Body of pancreas (tissue), 4 donors: ENCODE measurements around the gene ZBTB33. TPM values are rescaled to one million over a fixed set of nuclear protein-coding genes. Genes with fewer than 3 reads are reported as not detected.

Source experiments
- ATAC-seq: fragments of 150-250 bp; one replicate; pipeline ENCODE4 v1.9.1; 2016
- DNase-seq, 4 donors: peaks; one replicate each; pipeline ENCODE4 v3.0.0-alpha.2; 2019
- H3K27ac ChIP-seq, 4 donors: fragments of 200-600 bp; sonication (generic); 1 replicate in 3 of 4; 2 replicates in 1 of 4; pipeline versions ENCODE4 v1.5.1 to v1.6.1; 2016 to 2019; ENCODE audit warnings: mild to moderate bottlenecking in 1 of 4, mixed read lengths in 1 of 4, moderate library complexity in 1 of 4
- H3K27me3 ChIP-seq, 2 donors: fragments of 200-600 bp; sonication (generic); one replicate each; pipeline ENCODE4 v1.6.0; 2016; ENCODE audit warnings: mild to moderate bottlenecking in 1 of 2
- H3K36me3 ChIP-seq, 2 donors: fragments of 200-600 bp; sonication (generic); replicated peaks in 1 of 2; 2 replicates each; pipeline ENCODE4 v1.5.1; 2016; ENCODE audit warnings: low read depth in 2 of 2; ENCODE audit not compliant: insufficient read depth in 1 of 2
- H3K4me1 ChIP-seq: fragments of 200-600 bp; sonication (generic); one replicate; pipeline ENCODE4 v1.6.0; 2016
- H3K4me3 ChIP-seq, 2 donors: fragments of 200-600 bp; sonication (generic); 1 replicate in 1 of 2; 2 replicates in 1 of 2; pipeline ENCODE4 v1.5.1; 2016 to 2019
- H3K9me3 ChIP-seq, 3 donors: fragments of 200-600 bp; sonication (generic); 1 replicate in 2 of 3; 2 replicates in 1 of 3; pipeline ENCODE4 v1.5.1; 2016
- POLR2A ChIP-seq, 3 donors: fragments of 450-650 bp; IDR thresholded peaks; one replicate each; pipeline ENCODE4 v1.6.1; 2016; ENCODE audit warnings: antibody characterized with exemption in 3 of 3, mild to moderate bottlenecking in 2 of 3
- whole genome bisulfite sequencing, 2 donors: methylation state at CpG; one replicate each; pipeline ENCODE4 v1.1.5; 2017; 5-methylcytosine and 5-hydroxymethylcytosine counted together
- intact Hi-C: fragments of 100-400 bp; cut with DNase I; formaldehyde crosslinking; loops from one replicate; pipeline ENCODE4 v1.15.1; 2023
- total RNA-seq, 2 donors: library from RNA; depleted of rRNA; stranded (reverse); fragments of >200 nt; gene quantifications; one replicate each; pipeline ENCODE4 v1.1.0, GENCODE V29; 2016
- TF ChIP-seq, protein P1 (sequence below), 7 experiments: fragments of 450-650 bp in 4 of 7; fragments of 200-600 bp in 3 of 7; sonication (generic) in 3 of 7; IDR thresholded peaks; one replicate each; pipeline ENCODE4 v1.5.1; 2016 to 2019; ENCODE audit warnings: antibody characterized with exemption in 7 of 7

ZBTB33 gene
- total RNA-seq, 2 donors from 2014 or later: 6.9 to 9.6 TPM

DNA sequence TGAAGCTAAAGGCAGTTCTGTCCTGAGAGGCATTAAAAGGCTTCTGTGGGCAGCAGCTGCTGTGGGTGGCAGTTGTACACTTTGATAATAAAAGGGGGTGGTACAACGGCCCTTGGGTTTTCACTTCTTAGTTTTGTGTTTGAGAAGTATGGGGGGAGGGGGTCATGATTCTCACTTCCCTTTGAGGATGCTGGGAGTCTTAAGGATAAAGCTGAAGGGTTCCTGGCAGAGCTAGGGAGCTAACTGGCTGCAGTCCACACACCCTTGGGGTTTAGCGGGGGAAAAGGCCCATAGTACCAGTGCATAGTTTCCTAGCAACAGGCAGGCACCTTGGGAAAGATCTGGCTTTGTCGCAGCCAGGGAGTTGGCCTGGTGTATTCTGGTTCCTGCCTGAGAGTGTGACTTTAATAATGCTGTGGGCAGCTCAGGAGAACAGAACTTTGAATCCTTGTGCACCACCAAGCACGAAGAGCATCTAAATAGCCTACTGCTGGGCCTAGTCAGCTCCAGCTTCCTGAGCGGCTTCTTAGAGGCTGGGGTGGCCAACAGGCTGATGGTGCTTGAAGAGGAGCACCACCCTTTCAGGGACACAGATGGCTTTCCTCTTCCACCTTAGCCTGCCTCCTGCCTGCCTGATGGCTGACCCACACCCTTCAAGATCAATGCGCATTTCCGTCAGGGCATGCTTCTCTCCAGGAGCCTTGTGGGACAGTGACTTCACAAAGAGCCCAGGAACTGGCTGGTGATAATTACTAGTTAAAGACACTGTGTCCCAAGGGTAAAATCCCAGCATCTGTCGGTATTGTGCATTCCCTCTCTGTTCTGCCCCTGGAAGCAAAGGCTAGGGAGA is 12.5 kb downstream of the ZBTB33 start:
- DNase-seq: no peak
- intact Hi-C loops: no loop called here
- Histone ChIP-seq H3K27me3 (no peaks in the 10 kb centered on the region), H3K27ac (no peak overlapping the region), H3K9me3 (no peaks in the 10 kb centered on the region), H3K36me3 (no peaks in the 10 kb centered on the region), H3K4me3 (no peak overlapping the region), H3K4me1 (no peaks in the 10 kb centered on the region)
- no peak for ATAC-seq
- TF ChIP-seq POLR2A (IDR thresholded peaks at IDR 0.05): no peak
- TF ChIP-seq, protein P1, sequence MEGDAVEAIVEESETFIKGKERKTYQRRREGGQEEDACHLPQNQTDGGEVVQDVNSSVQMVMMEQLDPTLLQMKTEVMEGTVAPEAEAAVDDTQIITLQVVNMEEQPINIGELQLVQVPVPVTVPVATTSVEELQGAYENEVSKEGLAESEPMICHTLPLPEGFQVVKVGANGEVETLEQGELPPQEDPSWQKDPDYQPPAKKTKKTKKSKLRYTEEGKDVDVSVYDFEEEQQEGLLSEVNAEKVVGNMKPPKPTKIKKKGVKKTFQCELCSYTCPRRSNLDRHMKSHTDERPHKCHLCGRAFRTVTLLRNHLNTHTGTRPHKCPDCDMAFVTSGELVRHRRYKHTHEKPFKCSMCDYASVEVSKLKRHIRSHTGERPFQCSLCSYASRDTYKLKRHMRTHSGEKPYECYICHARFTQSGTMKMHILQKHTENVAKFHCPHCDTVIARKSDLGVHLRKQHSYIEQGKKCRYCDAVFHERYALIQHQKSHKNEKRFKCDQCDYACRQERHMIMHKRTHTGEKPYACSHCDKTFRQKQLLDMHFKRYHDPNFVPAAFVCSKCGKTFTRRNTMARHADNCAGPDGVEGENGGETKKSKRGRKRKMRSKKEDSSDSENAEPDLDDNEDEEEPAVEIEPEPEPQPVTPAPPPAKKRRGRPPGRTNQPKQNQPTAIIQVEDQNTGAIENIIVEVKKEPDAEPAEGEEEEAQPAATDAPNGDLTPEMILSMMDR (IDR thresholded peaks at IDR 0.05): no peak
- 48 to 73% methylated on average over 6 to 7 of the region's 8 CpGs for WGBS, 2 donors

DNA sequence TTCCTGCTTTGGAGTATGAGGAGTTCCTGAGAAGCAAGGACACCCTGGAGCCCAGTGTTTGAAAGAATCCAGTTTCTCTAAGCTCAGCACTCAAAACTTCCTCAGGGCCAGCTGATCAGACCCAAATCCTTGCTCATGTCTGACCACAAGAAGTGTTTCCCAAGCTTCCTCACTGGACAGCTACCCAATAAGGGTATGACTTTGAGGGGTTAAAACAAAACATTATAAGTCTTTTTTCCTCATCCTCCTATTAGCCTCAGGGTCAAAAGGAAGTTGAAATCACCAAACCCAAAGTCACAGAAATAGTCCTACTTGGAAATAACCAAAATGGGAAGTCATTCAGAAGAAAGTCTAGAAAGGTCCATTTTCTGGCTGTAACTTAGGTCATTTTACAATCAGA is 13.7 kb downstream of the ZBTB33 start:
- H3K4me3 ChIP-seq: no peak overlapping the region
- ATAC-seq: no peak

DNA sequence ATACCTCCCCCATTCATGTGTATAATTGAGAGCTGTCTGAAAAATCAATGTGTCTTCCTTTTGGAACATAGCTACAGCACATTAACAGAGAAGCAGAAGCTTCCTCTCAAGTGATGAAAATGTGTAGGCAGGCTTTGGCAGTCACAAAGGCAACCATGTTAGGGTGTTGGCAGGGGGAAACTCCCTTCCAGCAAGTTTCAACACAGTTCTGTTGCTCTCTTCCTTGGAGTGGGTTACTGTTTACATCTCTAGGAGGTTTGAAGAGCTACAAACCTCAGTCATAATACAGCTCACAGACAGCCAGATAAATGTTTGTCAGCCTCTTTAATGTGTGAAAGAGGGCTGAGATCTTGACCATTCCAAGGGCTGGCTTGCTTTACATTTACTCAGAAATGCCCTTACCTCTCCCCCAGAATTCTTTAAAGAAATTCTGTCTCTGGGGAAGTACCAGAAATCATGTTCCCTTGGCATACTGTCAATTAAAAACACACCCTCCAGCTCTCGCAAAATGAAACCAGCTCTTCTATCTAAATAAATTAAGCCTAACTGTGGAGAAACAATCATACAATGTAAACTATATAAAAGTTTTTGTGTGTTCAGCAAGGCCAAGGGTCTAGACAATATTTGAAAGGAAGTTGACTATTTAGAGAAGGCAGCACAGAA is 18.9 kb downstream of the ZBTB33 start:
- no peak for ATAC-seq
- Histone ChIP-seq H3K27me3 (no peaks in the 10 kb centered on the region), H3K4me3 (no peak overlapping the region), H3K4me1 (no peaks in the 10 kb centered on the region), H3K36me3 (no peaks in the 10 kb centered on the region), H3K27ac (no peak overlapping the region), H3K9me3 (no peaks in the 10 kb centered on the region)
- TF ChIP-seq POLR2A (IDR thresholded peaks at IDR 0.05): no peak
- TF ChIP-seq, protein P1 (IDR thresholded peaks at IDR 0.05): no peak
- WGBS, 2 donors: 0 to 44% methylated on average over 1 of the region's 1 CpG
- intact Hi-C loops: no loop called here
- no peak for DNase-seq

More for the DNA sequence above, 13.7 kb downstream of the ZBTB33 start:
- no peaks in the 10 kb centered on the region for H3K4me1 ChIP-seq
- TF ChIP-seq, protein P1 (IDR thresholded peaks at IDR 0.05): no peak
- no peak for TF ChIP-seq POLR2A (IDR thresholded peaks at IDR 0.05)
- H3K27me3 ChIP-seq: no peaks in the 10 kb centered on the region
- H3K27ac ChIP-seq: no peak overlapping the region
- intact Hi-C loops: no loop called here
- no peak for DNase-seq
- no peaks in the 10 kb centered on the region for H3K36me3 ChIP-seq
- no peaks in the 10 kb centered on the region for H3K9me3 ChIP-seq

DNA sequence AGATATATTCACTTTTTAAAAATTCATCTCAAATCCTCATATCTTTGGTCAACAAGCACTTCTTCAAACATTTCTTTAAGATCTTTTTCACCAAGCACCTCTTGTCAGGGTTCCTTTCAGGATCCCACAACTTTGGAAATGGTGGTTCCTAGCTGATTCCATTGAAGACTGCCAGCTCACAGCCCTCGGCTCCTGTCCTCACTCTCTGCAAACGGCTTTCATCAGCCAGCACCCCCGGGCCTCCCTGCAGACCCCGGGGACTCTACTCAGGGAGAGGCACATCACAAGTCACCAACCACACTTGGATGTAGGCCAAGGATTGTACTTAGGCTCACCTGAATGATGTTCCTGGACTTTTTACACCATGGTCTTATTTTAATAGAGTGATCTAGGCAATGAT is 20.0 kb downstream of the ZBTB33 start:
- Histone ChIP-seq H3K9me3 (no peaks in the 10 kb centered on the region), H3K27me3 (no peaks in the 10 kb centered on the region), H3K36me3 (no peaks in the 10 kb centered on the region), H3K27ac (no peak overlapping the region), H3K4me3 (no peak overlapping the region), H3K4me1 (no peaks in the 10 kb centered on the region)
- intact Hi-C loops: no loop called here
- DNase-seq (no peak), ATAC-seq (no peak)
- WGBS, 2 donors: 69 to 83% methylated on average over 4 of the region's 4 CpGs
- TF ChIP-seq, protein P1 (IDR thresholded peaks at IDR 0.05): no peak
- no peak for TF ChIP-seq POLR2A (IDR thresholded peaks at IDR 0.05)
